ENCODE results near the gene VWA2. TPM values are rescaled to one million over a fixed set of nuclear protein-coding genes. Genes with fewer than 3 reads are reported as not detected.

VWA2 gene
- total and polyA plus RNA-seq, 4 donors: 1.6 to 18.3 (median 8.4) TPM

- WGBS, 2 donors: 75 to 95% methylated on average over 3 of the region's 3 CpGs
- no peak for DNase-seq
- H3K9me3 ChIP-seq (ENCODE audit: control insufficient read depth in 4 of 4, insufficient read depth in 3 of 4, low read length in 3 of 4): no peaks in the 10 kb centered on the region
- TF ChIP-seq, protein P1, sequence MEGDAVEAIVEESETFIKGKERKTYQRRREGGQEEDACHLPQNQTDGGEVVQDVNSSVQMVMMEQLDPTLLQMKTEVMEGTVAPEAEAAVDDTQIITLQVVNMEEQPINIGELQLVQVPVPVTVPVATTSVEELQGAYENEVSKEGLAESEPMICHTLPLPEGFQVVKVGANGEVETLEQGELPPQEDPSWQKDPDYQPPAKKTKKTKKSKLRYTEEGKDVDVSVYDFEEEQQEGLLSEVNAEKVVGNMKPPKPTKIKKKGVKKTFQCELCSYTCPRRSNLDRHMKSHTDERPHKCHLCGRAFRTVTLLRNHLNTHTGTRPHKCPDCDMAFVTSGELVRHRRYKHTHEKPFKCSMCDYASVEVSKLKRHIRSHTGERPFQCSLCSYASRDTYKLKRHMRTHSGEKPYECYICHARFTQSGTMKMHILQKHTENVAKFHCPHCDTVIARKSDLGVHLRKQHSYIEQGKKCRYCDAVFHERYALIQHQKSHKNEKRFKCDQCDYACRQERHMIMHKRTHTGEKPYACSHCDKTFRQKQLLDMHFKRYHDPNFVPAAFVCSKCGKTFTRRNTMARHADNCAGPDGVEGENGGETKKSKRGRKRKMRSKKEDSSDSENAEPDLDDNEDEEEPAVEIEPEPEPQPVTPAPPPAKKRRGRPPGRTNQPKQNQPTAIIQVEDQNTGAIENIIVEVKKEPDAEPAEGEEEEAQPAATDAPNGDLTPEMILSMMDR (IDR thresholded peaks at IDR 0.05; ENCODE audit: control extremely low read depth, extremely low read depth): no peak
- H3K4me1 ChIP-seq (ENCODE audit: control insufficient read depth in 5 of 5, insufficient read depth in 5 of 5, low read length in 5 of 5): peaks cover 0 to 4% (median 0%) of the 10 kb centered on the region in 5 donors
- H3K9ac ChIP-seq (ENCODE audit: insufficient read depth in 1 of 2, low read length in 2 of 2): no peak overlapping the region
- H3K4me3 ChIP-seq: no peak overlapping the region
- H3K27ac ChIP-seq (ENCODE audit: low read depth in 1 of 2, low read length in 1 of 2): no peak overlapping the region
- H3K36me3 ChIP-seq (ENCODE audit: control insufficient read depth in 4 of 4, insufficient read depth in 4 of 4, low read length in 4 of 4): peaks cover 0 to 2% (median 0%) of the 10 kb centered on the region in 4 donors
- no peaks in the 10 kb centered on the region for H3K27me3 ChIP-seq (ENCODE audit: control insufficient read depth in 3 of 3, insufficient read depth in 3 of 3, low read length in 2 of 3)
- no peak for ATAC-seq (ENCODE audit: insufficient read depth, low FRiP score)
These were observed 34.9 kb downstream of the VWA2 start for GRCh38 chr10:114273910-114274309.

- DNase-seq (no peak), ATAC-seq (ENCODE audit: insufficient read depth, low FRiP score) (no peak)
- H3K9me3 ChIP-seq (ENCODE audit: control insufficient read depth in 4 of 4, insufficient read depth in 3 of 4, low read length in 3 of 4): no peaks in the 10 kb centered on the region
- peaks cover 0 to 7% (median 0%) of the 10 kb centered on the region in 5 donors for H3K4me1 ChIP-seq (ENCODE audit: control insufficient read depth in 5 of 5, insufficient read depth in 5 of 5, low read length in 5 of 5)
- no peak overlapping the region for H3K4me3 ChIP-seq
- TF ChIP-seq, protein P1 (IDR thresholded peaks at IDR 0.05; ENCODE audit: control extremely low read depth, extremely low read depth): no peak
- H3K36me3 ChIP-seq (ENCODE audit: control insufficient read depth in 4 of 4, insufficient read depth in 4 of 4, low read length in 4 of 4): peaks cover 0 to 2% (median 0%) of the 10 kb centered on the region in 4 donors
- 91 to 92% methylated on average over 16 of the region's 16 CpGs for WGBS, 2 donors
- H3K27ac ChIP-seq (ENCODE audit: low read depth in 1 of 2, low read length in 1 of 2): no peak overlapping the region
- H3K27me3 ChIP-seq (ENCODE audit: control insufficient read depth in 3 of 3, insufficient read depth in 3 of 3, low read length in 2 of 3): no peaks in the 10 kb centered on the region
- H3K9ac ChIP-seq (ENCODE audit: insufficient read depth in 1 of 2, low read length in 2 of 2): no peak overlapping the region
These were observed 35.8 kb downstream of the VWA2 start for GRCh38 chr10:114274616-114275453.

- 93 to 94% methylated on average over 6 of the region's 6 CpGs for WGBS, 2 donors
- TF ChIP-seq, protein P1 (IDR thresholded peaks at IDR 0.05; ENCODE audit: control extremely low read depth, extremely low read depth): no peak
- Histone ChIP-seq H3K27ac (ENCODE audit: low read depth in 1 of 2, low read length in 1 of 2) (no peak overlapping the region), H3K9me3 (ENCODE audit: control insufficient read depth in 4 of 4, insufficient read depth in 3 of 4, low read length in 3 of 4) (no peaks in the 10 kb centered on the region), H3K4me1 (ENCODE audit: control insufficient read depth in 5 of 5, insufficient read depth in 5 of 5, low read length in 5 of 5) (peaks cover 0 to 7% (median 0%) of the 10 kb centered on the region in 5 donors), H3K9ac (ENCODE audit: insufficient read depth in 1 of 2, low read length in 2 of 2) (no peak overlapping the region), H3K36me3 (ENCODE audit: control insufficient read depth in 4 of 4, insufficient read depth in 4 of 4, low read length in 4 of 4) (peaks cover 0 to 2% (median 0%) of the 10 kb centered on the region in 4 donors), H3K4me3 (no peak overlapping the region), H3K27me3 (ENCODE audit: control insufficient read depth in 3 of 3, insufficient read depth in 3 of 3, low read length in 2 of 3) (no peaks in the 10 kb centered on the region)
- ATAC-seq (ENCODE audit: insufficient read depth, low FRiP score) (no peak), DNase-seq (no peak)
These were observed 37.0 kb downstream of the VWA2 start for GRCh38 chr10:114276066-114276465.
